IMR-90 (cell line): ENCODE measurements around the gene PTGS1. TPM values are rescaled to one million over a fixed set of nuclear protein-coding genes. Genes with fewer than 3 reads are reported as not detected.
"Not testable (repeated sequence)": the region's sequence is repeated elsewhere in the genome, so short reads cannot be mapped to it uniquely, and the experiment has no call there.

ENCODE experiments used
- ATAC-seq: fragments of 200-7000 bp; cut with Tn5 transposase; 2 replicates; pipeline ENCODE4 v1.9.1; 2020; ENCODE audit warnings: low read depth, mild to moderate bottlenecking, moderate library complexity
- BruUV-seq: library from RNA; stranded (reverse); fragments of 400-500 nt; replicated peaks from 2 replicates; lab custom pipeline; 2021; lab: Mats Ljungman, UMichigan
- CTCF ChIA-PET: fragments of 300-600 bp; formaldehyde crosslinking; extraction: SDS; loops from one replicate; lab custom pipeline; 2021; ENCODE audit warnings: antibody characterized with exemption; lab: Yijun Ruan, JAX
- POLR2A ChIA-PET: fragments of 300-600 bp; sonication (Branson Sonifier 250); formaldehyde crosslinking; loops from one replicate; lab custom pipeline; 2022; ENCODE audit warnings: antibody characterized with exemption; ENCODE audit not compliant: unreplicated experiment; lab: Charles Lee
- DNase-seq: peaks from one replicate; pipeline ENCODE4 v3.0.0; 2013
- H2AFZ ChIP-seq: replicated peaks from 2 replicates; pipeline ENCODE3; 2013; ENCODE audit warnings: low read length, mild to moderate bottlenecking; ENCODE audit not compliant: poor library complexity
- H2AK5ac ChIP-seq: 2 replicates; pipeline ENCODE4 v1.6.1; 2013; ENCODE audit warnings: low read depth, low read length, inconsistent platforms
- H2AK9ac ChIP-seq: replicated peaks from 2 replicates; pipeline ENCODE3; 2013; ENCODE audit warnings: mild to moderate bottlenecking, low read depth, low read length, moderate library complexity; ENCODE audit not compliant: poor library complexity
- H2BK120ac ChIP-seq: 2 replicates; pipeline ENCODE4 v1.6.1; 2013; ENCODE audit warnings: low read depth, low read length, inconsistent platforms
- H2BK15ac ChIP-seq: 3 replicates; pipeline ENCODE4 v1.6.1; 2013; ENCODE audit warnings: low read depth, low read length, inconsistent platforms
- H2BK20ac ChIP-seq: 2 replicates; pipeline ENCODE4 v1.6.1; 2013; ENCODE audit warnings: low read depth, mild to moderate bottlenecking, inconsistent platforms, low read length, moderate library complexity
- H2BK5ac ChIP-seq: 2 replicates; pipeline ENCODE4 v1.6.1; 2013; ENCODE audit warnings: mild to moderate bottlenecking, low read depth, low read length, inconsistent platforms; ENCODE audit not compliant: poor library complexity, severe bottlenecking
- H3K14ac ChIP-seq: replicated peaks from 2 replicates; pipeline ENCODE4 v1.6.1; 2013; ENCODE audit warnings: low read depth, low read length, inconsistent platforms
- H3K18ac ChIP-seq: 2 replicates; pipeline ENCODE4 v1.6.1; 2013; ENCODE audit warnings: low read depth, low read length, control low read depth
- H3K23ac ChIP-seq: 2 replicates; pipeline ENCODE4 v1.6.1; 2013; ENCODE audit warnings: low read depth, low read length, inconsistent platforms
- H3K27ac ChIP-seq: 2 replicates; pipeline ENCODE4 v1.5.1; 2013; ENCODE audit warnings: mild to moderate bottlenecking, control low read depth, low read length; ENCODE audit not compliant: insufficient read depth
- H3K27me3 ChIP-seq: 2 replicates; pipeline ENCODE4 v1.6.1; 2013; ENCODE audit warnings: low read length; ENCODE audit not compliant: control insufficient read depth, insufficient read depth
- H3K36me3 ChIP-seq: 2 replicates; pipeline ENCODE4 v1.6.1; 2013; ENCODE audit warnings: low read length, mixed read lengths; ENCODE audit not compliant: control insufficient read depth, insufficient read depth
- H3K4ac ChIP-seq: 2 replicates; pipeline ENCODE4 v1.6.1; 2013; ENCODE audit warnings: low read depth, low read length, inconsistent platforms
- H3K4me1 ChIP-seq: 2 replicates; pipeline ENCODE4 v1.6.1; 2013; ENCODE audit warnings: low read length, mixed read lengths; ENCODE audit not compliant: control insufficient read depth, insufficient read depth
- H3K4me2 ChIP-seq: 2 replicates; pipeline ENCODE4 v1.6.1; 2013; ENCODE audit warnings: low read depth, mild to moderate bottlenecking, control low read depth, low read length, moderate library complexity
- H3K4me3 ChIP-seq: 2 replicates; pipeline ENCODE4 v1.5.1; 2013; ENCODE audit warnings: low read depth, mild to moderate bottlenecking, control low read depth, low read length, moderate library complexity; ENCODE audit not compliant: insufficient read depth
- H3K56ac ChIP-seq: 2 replicates; pipeline ENCODE4 v1.6.1; 2013; ENCODE audit warnings: low read length, inconsistent platforms; ENCODE audit not compliant: insufficient read depth; ENCODE audit errors: extremely low read depth
- H3K79me1 ChIP-seq, 2 experiments: 2 replicates each; pipeline ENCODE4 v1.6.1; 2013; ENCODE audit warnings: low read length in 2 of 2, inconsistent platforms in 1 of 2, low read depth in 1 of 2
- H3K9ac ChIP-seq: 2 replicates; pipeline ENCODE4 v1.6.1; 2013; ENCODE audit warnings: low read depth, low read length, control low read depth
- H3K9me1 ChIP-seq: 2 replicates; pipeline ENCODE4 v1.6.1; 2013; ENCODE audit warnings: low read length, inconsistent platforms; ENCODE audit not compliant: insufficient read depth
- H3K9me3 ChIP-seq: 2 replicates; pipeline ENCODE4 v1.6.1; 2013; ENCODE audit warnings: low read length; ENCODE audit not compliant: control insufficient read depth, insufficient read depth
- H4K20me1 ChIP-seq: 2 replicates; pipeline ENCODE4 v1.6.1; 2013; ENCODE audit warnings: low read length, inconsistent platforms; ENCODE audit not compliant: insufficient read depth
- H4K5ac ChIP-seq: 2 replicates; pipeline ENCODE4 v1.6.1; 2013; ENCODE audit warnings: mild to moderate bottlenecking, low read depth, low read length, control low read depth
- H4K8ac ChIP-seq, 2 experiments: 2 replicates each; pipeline ENCODE4 v1.6.1; 2013; ENCODE audit warnings: low read depth in 2 of 2, low read length in 2 of 2, control low read depth in 1 of 2, inconsistent platforms in 1 of 2
- H4K91ac ChIP-seq: 2 replicates; pipeline ENCODE4 v1.6.1; 2013; ENCODE audit warnings: low read depth, low read length, inconsistent platforms; ENCODE audit not compliant: insufficient read depth
- WGBS, 2 experiments: methylation state at CpG; one replicate each; pipeline versions ENCODE4 v1.1.5 to v1.1.7; 2013; ENCODE audit warnings: missing lambda C conversion rate in 2 of 2; ENCODE audit not compliant: insufficient read length in 1 of 2; ENCODE audit errors: extremely low coverage in 2 of 2; 5-methylcytosine and 5-hydroxymethylcytosine counted together
- dilution Hi-C: fragments of 300-500 bp; cut with HindIII; formaldehyde crosslinking; loops from one replicate; pipeline ENCODE4 v1.14.3; 2018; ENCODE audit warnings: low sequenced_read_pairs; ENCODE audit not compliant: unreplicated experiment
- in situ Hi-C: fragments of 300-500 bp; cut with MboI; formaldehyde crosslinking; loops from 3 replicates; pipeline ENCODE4 v1.14.3; 2019; ENCODE audit warnings: low sequenced_read_pairs, inconsistent platforms, mixed read lengths
- intact Hi-C: fragments of 100-400 bp; cut with micrococcal nuclease; formaldehyde crosslinking; loops from 2 replicates; pipeline ENCODE4 v1.10.0; 2022
- polyA plus RNA-seq, 3 experiments: library from polyadenylated mRNA; depleted of rRNA; stranded (reverse); fragments of >200 nt; gene quantifications; 2 replicates each; pipeline ENCODE4 v1.2.3, GENCODE V29; 2012; ENCODE audit warnings: low replicate concordance in 1 of 3
- total RNA-seq: library from RNA; depleted of rRNA; stranded (reverse); fragments of >200 nt; gene quantifications from 2 replicates; pipeline ENCODE4 v1.2.3, GENCODE V29; 2012

PTGS1 gene
- total and polyA plus RNA-seq, 2 of the 4 experiments (the other 2 are of a cell fraction) = 24.7 to 38.3 TPM

GRCh38 chr9:122324665-122325064 lies 46.2 kb upstream of the PTGS1 start:
- H3K27ac ChIP-seq, H3K4me2 ChIP-seq, H3K9me3 ChIP-seq, ATAC-seq, H3K4me3 ChIP-seq, H2AK9ac ChIP-seq, H2BK120ac ChIP-seq, H3K23ac ChIP-seq, H3K18ac ChIP-seq, H2AK5ac ChIP-seq, H2BK15ac ChIP-seq, H3K56ac ChIP-seq, in situ Hi-C loops, DNase-seq, CTCF ChIA-PET, H4K5ac ChIP-seq, dilution Hi-C loops, BruUV-seq, H2AFZ ChIP-seq, H4K91ac ChIP-seq, POLR2A ChIA-PET, intact Hi-C loops, H3K79me1 ChIP-seq, H3K27me3 ChIP-seq, H3K9ac ChIP-seq, H3K14ac ChIP-seq: not testable (repeated sequence)
- Histone ChIP-seq H3K36me3 (peaks cover 11% of the 10 kb centered on the region), H4K20me1 (peaks cover 11% of the 10 kb centered on the region; the same call in 1 of the 2 replicates), H4K8ac (0 out of 4 replicates have a peak overlapping the region, but pooled peaks of 1 of the 2 experiments have one; percentile 0), H3K4ac (peak overlapping the region; percentile 21; the same call in 1 of the 2 replicates), H2BK20ac (peak overlapping the region; percentile 27; the same call in 1 of the 2 replicates), H2BK5ac (peak overlapping the region; percentile 37), H3K4me1 (peaks cover 11% of the 10 kb centered on the region), H3K9me1 (peaks cover 16% of the 10 kb centered on the region)
- WGBS, 2 experiments = no CpG with 5 or more reads among the region's 1 CpG
